Measurements from ENCODE around the gene CACNA1B. TPM values are rescaled to one million over a fixed set of nuclear protein-coding genes. Genes with fewer than 3 reads are reported as not detected.
"Not testable (repeated sequence)": the region's sequence is repeated elsewhere in the genome, so short reads cannot be mapped to it uniquely, and the experiment has no call there.

Gene CACNA1B
- total RNA-seq, 6 donors from 2014 or later = 0.03 to 0.15 (median 0.03) TPM; not detected in 3

DNA sequence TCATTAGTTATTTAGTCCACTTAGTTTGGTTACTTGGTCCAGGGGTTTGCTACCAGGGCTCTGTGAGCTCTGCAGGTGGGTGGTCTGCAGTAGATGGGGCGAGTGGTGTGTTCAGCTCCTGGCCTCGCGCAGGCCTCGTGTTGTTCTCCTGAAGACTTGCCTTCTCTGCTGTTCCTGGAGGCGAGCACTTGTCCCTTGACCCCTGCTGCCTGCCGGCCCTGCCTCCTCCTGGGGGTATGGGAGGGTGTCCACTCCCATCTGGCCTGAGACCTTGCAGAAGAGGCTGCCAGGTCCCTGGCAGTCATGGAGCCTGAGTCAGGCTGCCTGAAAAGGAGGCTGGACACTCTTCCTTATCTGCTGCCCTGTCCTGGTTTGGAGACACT, 137.0 kb downstream of the CACNA1B start:
- Histone ChIP-seq H3K27ac (no peak overlapping the region), H3K4me1 (no peaks in the 10 kb centered on the region), H3K9me3 (no peaks in the 10 kb centered on the region), H3K4me3 (no peak overlapping the region), H3K36me3 (no peaks in the 10 kb centered on the region), H3K27me3 (no peaks in the 10 kb centered on the region)
- TF ChIP-seq, protein P1, sequence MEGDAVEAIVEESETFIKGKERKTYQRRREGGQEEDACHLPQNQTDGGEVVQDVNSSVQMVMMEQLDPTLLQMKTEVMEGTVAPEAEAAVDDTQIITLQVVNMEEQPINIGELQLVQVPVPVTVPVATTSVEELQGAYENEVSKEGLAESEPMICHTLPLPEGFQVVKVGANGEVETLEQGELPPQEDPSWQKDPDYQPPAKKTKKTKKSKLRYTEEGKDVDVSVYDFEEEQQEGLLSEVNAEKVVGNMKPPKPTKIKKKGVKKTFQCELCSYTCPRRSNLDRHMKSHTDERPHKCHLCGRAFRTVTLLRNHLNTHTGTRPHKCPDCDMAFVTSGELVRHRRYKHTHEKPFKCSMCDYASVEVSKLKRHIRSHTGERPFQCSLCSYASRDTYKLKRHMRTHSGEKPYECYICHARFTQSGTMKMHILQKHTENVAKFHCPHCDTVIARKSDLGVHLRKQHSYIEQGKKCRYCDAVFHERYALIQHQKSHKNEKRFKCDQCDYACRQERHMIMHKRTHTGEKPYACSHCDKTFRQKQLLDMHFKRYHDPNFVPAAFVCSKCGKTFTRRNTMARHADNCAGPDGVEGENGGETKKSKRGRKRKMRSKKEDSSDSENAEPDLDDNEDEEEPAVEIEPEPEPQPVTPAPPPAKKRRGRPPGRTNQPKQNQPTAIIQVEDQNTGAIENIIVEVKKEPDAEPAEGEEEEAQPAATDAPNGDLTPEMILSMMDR (IDR thresholded peaks at IDR 0.05) = no peak
- ATAC-seq (ENCODE audit: low FRiP score in 2 of 2) (no peak), DNase-seq (peak in 1 of 2 donors; percentile 44)
- WGBS, 2 donors = 67 to 92% methylated on average over 4 to 5 of the region's 6 CpGs

DNA sequence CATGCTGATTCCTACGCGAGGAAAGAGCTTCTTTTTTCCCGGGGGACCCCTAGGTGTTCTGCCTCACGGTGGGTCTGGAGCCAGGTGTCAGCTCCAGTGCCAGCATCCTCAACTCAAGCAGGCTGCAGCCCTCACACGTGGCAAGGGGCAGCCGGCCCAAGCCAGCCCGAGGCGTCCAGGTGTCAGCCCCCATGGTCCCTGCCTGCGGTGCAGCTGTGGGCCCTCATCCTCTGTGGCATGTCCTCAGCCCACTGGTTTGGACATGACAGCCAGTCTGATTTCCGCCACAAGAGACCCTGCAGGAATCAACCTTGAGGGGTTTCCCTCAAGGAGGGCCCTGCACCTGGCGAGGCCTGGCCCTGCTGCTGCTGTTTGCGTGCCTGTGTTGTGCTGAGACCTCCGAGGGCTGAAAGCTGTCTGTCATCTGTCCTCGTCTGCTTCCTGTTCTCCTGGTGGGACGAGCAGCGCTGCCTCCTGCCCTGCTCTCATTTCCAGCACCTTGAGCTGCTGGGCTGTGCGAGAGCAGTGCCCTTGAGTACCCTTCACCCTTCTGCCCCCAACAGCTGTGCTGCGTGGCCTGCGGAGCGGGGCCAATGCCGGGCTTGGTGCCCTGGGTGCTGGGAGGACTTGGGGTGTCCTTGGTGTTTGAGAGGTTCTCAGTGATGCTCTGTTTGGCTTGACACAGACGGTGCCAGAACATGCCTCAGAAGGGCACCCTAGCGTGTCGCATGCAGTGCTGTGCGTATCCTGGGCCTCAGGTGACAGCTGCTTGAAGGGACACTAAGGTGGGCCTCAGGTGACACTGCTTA, 137.6 kb downstream of the CACNA1B start:
- no peak for ATAC-seq (ENCODE audit: low FRiP score in 2 of 2)
- no peaks in the 10 kb centered on the region for H3K36me3 ChIP-seq
- WGBS, 2 donors = 77 to 78% methylated on average over 11 to 23 of the region's 25 CpGs

DNA sequence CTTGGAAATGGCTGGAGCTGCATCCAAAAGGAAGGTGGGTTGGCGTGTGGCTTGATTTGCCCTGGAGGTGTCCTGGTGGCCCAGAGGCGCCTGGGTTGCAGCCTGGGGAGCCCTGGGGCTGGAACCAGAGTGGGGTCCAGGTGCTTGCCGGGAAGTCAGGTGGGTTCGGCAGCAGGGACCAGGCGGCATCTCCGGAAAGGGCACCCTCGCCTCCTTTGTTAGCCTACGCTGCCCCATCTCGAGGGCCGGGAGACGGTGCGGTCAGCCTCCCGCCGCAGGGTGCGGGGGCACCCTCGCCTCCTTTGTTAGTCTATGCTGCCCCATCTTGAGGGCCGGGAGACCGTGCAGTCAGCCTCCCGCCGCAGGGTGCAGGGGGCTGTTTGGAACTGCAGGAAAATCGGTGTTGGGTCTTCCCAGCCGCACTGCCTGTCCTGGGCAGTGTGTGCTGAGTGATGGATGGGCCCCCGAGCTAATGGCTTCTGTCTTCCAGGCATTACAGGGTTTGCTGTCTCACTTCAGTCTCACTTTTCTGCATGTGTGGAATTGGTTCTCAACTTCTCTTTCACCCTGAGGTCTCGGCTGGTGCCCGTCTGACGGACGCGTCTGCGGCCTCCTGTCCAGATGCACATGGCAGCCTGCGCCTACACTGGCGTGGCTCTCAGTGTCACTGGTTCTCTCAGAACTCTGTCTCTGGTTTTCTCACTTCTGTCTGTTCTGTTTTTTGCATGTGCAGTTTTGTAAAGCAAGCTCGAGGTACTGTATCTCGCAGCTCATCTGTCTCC, 139.0 kb downstream of the CACNA1B start:
- no peaks in the 10 kb centered on the region for H3K4me1 ChIP-seq
- ATAC-seq (ENCODE audit: low FRiP score in 2 of 2) (no peak), DNase-seq (peak in 1 of 2 donors; percentile 57)
- no peak for TF ChIP-seq POLR2AphosphoS5 (IDR thresholded peaks at IDR 0.05)
- TF ChIP-seq, protein P1 (IDR thresholded peaks at IDR 0.05) = no peak
- no peak for TF ChIP-seq POLR2A (IDR thresholded peaks at IDR 0.05)
- no peak for TF ChIP-seq EP300 (IDR thresholded peaks at IDR 0.05)
- H3K27ac ChIP-seq = no peak overlapping the region
- H3K27me3 ChIP-seq = no peaks in the 10 kb centered on the region
- no peaks in the 10 kb centered on the region for H3K9me3 ChIP-seq
- no peak overlapping the region for H3K4me3 ChIP-seq
- 72 to 81% methylated on average over 31 to 32 of the region's 33 CpGs for WGBS, 2 donors
- H3K36me3 ChIP-seq = no peaks in the 10 kb centered on the region

More for the DNA sequence above, 137.6 kb downstream of the CACNA1B start:
- H3K4me1 ChIP-seq = no peaks in the 10 kb centered on the region
- no peaks in the 10 kb centered on the region for H3K27me3 ChIP-seq
- H3K4me3 ChIP-seq = no peak overlapping the region
- H3K27ac ChIP-seq = no peak overlapping the region
- DNase-seq = peak in 1 of 2 donors; percentile 70
- H3K9me3 ChIP-seq = no peaks in the 10 kb centered on the region
- TF ChIP-seq, protein P1 (IDR thresholded peaks at IDR 0.05) = no peak
- TF ChIP-seq POLR2AphosphoS5 (IDR thresholded peaks at IDR 0.05) (no peak), POLR2A (IDR thresholded peaks at IDR 0.05) (no peak), EP300 (IDR thresholded peaks at IDR 0.05) (no peak)

DNA sequence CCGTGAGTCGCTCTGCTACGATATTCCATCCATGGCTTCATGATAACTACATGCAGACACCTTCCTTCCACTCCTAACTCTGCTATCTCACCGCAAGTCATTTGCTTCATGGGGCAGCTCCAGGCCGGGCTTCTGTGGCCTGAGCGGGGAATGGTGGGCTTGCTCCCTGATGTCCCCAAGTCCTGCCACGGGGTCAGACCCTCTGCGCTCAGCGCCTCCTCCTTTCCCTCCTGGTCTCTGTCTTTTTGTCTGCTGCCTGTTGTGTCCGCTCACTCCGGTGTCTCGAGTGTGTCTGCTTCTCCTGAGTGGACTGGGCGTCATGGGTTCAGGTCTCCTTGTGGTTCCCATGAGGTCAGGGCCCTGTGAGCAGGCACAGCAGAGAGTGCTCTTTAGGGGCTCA, 139.6 kb downstream of the CACNA1B start:
- DNase-seq = no peak
- Histone ChIP-seq H3K4me3 (no peak overlapping the region), H3K36me3 (no peaks in the 10 kb centered on the region), H3K9me3 (no peaks in the 10 kb centered on the region), H3K27ac (no peak overlapping the region), H3K4me1 (no peaks in the 10 kb centered on the region), H3K27me3 (peaks cover 0 to under 1% (median 0%) of the 10 kb centered on the region in 4 donors)
- ATAC-seq (ENCODE audit: low FRiP score in 2 of 2) = no peak
- 80 to 90% methylated on average over 13 of the region's 13 CpGs for whole genome bisulfite sequencing, 2 donors
- TF ChIP-seq POLR2A (IDR thresholded peaks at IDR 0.05) = no peak
- TF ChIP-seq, protein P1 (IDR thresholded peaks at IDR 0.05) = no peak
- TF ChIP-seq POLR2AphosphoS5 (IDR thresholded peaks at IDR 0.05) = no peak
- TF ChIP-seq EP300 (IDR thresholded peaks at IDR 0.05) = no peak

DNA sequence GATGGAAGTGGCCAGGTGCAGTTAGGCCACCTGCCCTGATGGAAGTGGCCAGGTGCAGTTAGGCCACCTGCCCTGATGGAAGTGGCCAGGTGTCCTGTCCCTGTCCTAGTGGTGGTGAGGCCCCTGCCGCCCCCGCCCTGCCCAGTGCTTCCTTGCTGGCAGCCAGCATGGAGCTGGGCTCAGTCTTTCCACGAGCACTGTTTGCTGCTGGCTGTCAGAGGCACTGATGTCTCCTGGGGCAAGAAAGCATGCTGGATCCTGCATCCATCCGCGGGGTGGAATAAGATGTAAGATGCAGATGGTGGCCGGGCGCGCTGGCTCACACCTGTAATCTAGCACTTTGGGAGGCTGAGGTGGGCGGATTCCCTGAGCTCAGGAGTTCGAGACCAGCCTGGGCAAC, 141.9 kb downstream of the CACNA1B start:
- H3K9me3 ChIP-seq; H3K4me3 ChIP-seq; H3K36me3 ChIP-seq; H3K27ac ChIP-seq; ATAC-seq (ENCODE audit: low FRiP score in 2 of 2): not testable (repeated sequence)
- peaks cover 0 to 13% (median 4%) of the 10 kb centered on the region in 4 donors for H3K4me1 ChIP-seq
- peak in 1 of 2 donors; percentile 61 for DNase-seq
- WGBS, 2 donors = 76% methylated on average over 10 of the region's 10 CpGs; no CpG with 5 or more reads in 1 of the 2 donors
- H3K27me3 ChIP-seq = peaks cover 0 to 16% (median 4%) of the 10 kb centered on the region in 4 donors

Measured in upper lobe of left lung (tissue), 6 donors.